ENCODE data around the gene PSMB7. TPM values are rescaled to one million over a fixed set of nuclear protein-coding genes. Genes with fewer than 3 reads are reported as not detected.

Gene PSMB7
- total RNA-seq, 1 donor from 2014 or later, result 183 TPM

GRCh38 chr9:124368692-124369091 lies 46.5 kb downstream of the PSMB7 start:
- H3K9me3 ChIP-seq (ENCODE audit: insufficient read depth, low read depth, low read length), result no peaks in the 10 kb centered on the region
- H3K9ac ChIP-seq (ENCODE audit: low read length), result no peak overlapping the region
- FAIRE-seq (no peak), DNase-seq (ENCODE audit: low read depth) (peak; percentile 30)
- H3K27ac ChIP-seq (ENCODE audit: low read depth, low read length), result no peak overlapping the region
- peaks cover 20% of the 10 kb centered on the region for H3K4me1 ChIP-seq (ENCODE audit: insufficient read depth, low read length)
- H3K9me3 Mint-ChIP-seq (ENCODE audit: unreplicated experiment), result no peaks in the 10 kb centered on the region
- H3K27ac Mint-ChIP-seq (ENCODE audit: unreplicated experiment), result peak overlapping the region; percentile 37
- H3K79me2 ChIP-seq (ENCODE audit: insufficient read depth, low read length), result peaks cover 99% of the 10 kb centered on the region
- no peak overlapping the region for H3K4me3 Mint-ChIP-seq (ENCODE audit: unreplicated experiment)
- peaks cover 46% of the 10 kb centered on the region for H3K4me1 Mint-ChIP-seq (ENCODE audit: low read depth, unreplicated experiment)
- H3K27me3 Mint-ChIP-seq (ENCODE audit: low read depth, unreplicated experiment), result no peaks in the 10 kb centered on the region
- H2AFZ ChIP-seq (ENCODE audit: low read depth, low read length), result no peak overlapping the region
- H3K4me2 ChIP-seq (ENCODE audit: low read length), result no peak overlapping the region
- H3K4me3 ChIP-seq (ENCODE audit: insufficient read depth, low read depth, low read length), result no peak overlapping the region
- H4K20me1 ChIP-seq (ENCODE audit: insufficient read depth, low read length), result peaks cover 93% of the 10 kb centered on the region
- H3K36me3 Mint-ChIP-seq (ENCODE audit: low read depth, unreplicated experiment), result peaks cover 8% of the 10 kb centered on the region
- TF ChIP-seq CTCF (IDR thresholded peaks at IDR 0.05; ENCODE audit: insufficient read depth, low read depth, low read length) (no peak), EZH2 (IDR thresholded peaks at IDR 0.05; ENCODE audit: insufficient read depth, low read length) (no peak)
- no peaks in the 10 kb centered on the region for H3K27me3 ChIP-seq (ENCODE audit: insufficient read depth, low read length)
- H3K36me3 ChIP-seq (ENCODE audit: insufficient read depth, low read length), result peaks cover 3% of the 10 kb centered on the region

- peaks cover 92% of the 10 kb centered on the region for H4K20me1 ChIP-seq (ENCODE audit: insufficient read depth, low read length)
- peaks cover 3% of the 10 kb centered on the region for H3K36me3 ChIP-seq (ENCODE audit: insufficient read depth, low read length)
- no peaks in the 10 kb centered on the region for H3K27me3 ChIP-seq (ENCODE audit: insufficient read depth, low read length)
- H3K4me1 Mint-ChIP-seq (ENCODE audit: low read depth, unreplicated experiment), result peaks cover 55% of the 10 kb centered on the region
- FAIRE-seq (no peak), DNase-seq (ENCODE audit: low read depth) (peak; percentile 76)
- no peak overlapping the region for H3K27ac ChIP-seq (ENCODE audit: low read depth, low read length)
- no peaks in the 10 kb centered on the region for H3K9me3 ChIP-seq (ENCODE audit: insufficient read depth, low read depth, low read length)
- no peak overlapping the region for H3K4me3 Mint-ChIP-seq (ENCODE audit: unreplicated experiment)
- H3K4me2 ChIP-seq (ENCODE audit: low read length), result peak overlapping the region; percentile 65
- H3K79me2 ChIP-seq (ENCODE audit: insufficient read depth, low read length), result peaks cover 99% of the 10 kb centered on the region
- H3K9ac ChIP-seq (ENCODE audit: low read length), result no peak overlapping the region
- H2AFZ ChIP-seq (ENCODE audit: low read depth, low read length), result no peak overlapping the region
- H3K4me1 ChIP-seq (ENCODE audit: insufficient read depth, low read length), result peaks cover 32% of the 10 kb centered on the region
- H3K27me3 Mint-ChIP-seq (ENCODE audit: low read depth, unreplicated experiment), result no peaks in the 10 kb centered on the region
- H3K36me3 Mint-ChIP-seq (ENCODE audit: low read depth, unreplicated experiment), result peaks cover 6% of the 10 kb centered on the region
- H3K4me3 ChIP-seq (ENCODE audit: insufficient read depth, low read depth, low read length), result no peak overlapping the region
- TF ChIP-seq EZH2 (IDR thresholded peaks at IDR 0.05; ENCODE audit: insufficient read depth, low read length), result no peak
- no peak for TF ChIP-seq CTCF (IDR thresholded peaks at IDR 0.05; ENCODE audit: insufficient read depth, low read depth, low read length)
- no peaks in the 10 kb centered on the region for H3K9me3 Mint-ChIP-seq (ENCODE audit: unreplicated experiment)
- H3K27ac Mint-ChIP-seq (ENCODE audit: unreplicated experiment), result no peak overlapping the region
These were observed 48.6 kb downstream of the PSMB7 start for GRCh38 chr9:124366476-124367220.

- Histone ChIP-seq H3K27me3 (ENCODE audit: insufficient read depth, low read length) (no peaks in the 10 kb centered on the region), H3K9me3 (ENCODE audit: insufficient read depth, low read depth, low read length) (no peaks in the 10 kb centered on the region), H3K79me2 (ENCODE audit: insufficient read depth, low read length) (peaks cover 99% of the 10 kb centered on the region), H3K9ac (ENCODE audit: low read length) (no peak overlapping the region), H3K4me3 (ENCODE audit: insufficient read depth, low read depth, low read length) (no peak overlapping the region), H4K20me1 (ENCODE audit: insufficient read depth, low read length) (peaks cover 92% of the 10 kb centered on the region), H3K4me2 (ENCODE audit: low read length) (no peak overlapping the region), H2AFZ (ENCODE audit: low read depth, low read length) (no peak overlapping the region), H3K4me1 (ENCODE audit: insufficient read depth, low read length) (peaks cover 27% of the 10 kb centered on the region), H3K36me3 (ENCODE audit: insufficient read depth, low read length) (peaks cover 3% of the 10 kb centered on the region), H3K27ac (ENCODE audit: low read depth, low read length) (no peak overlapping the region)
- TF ChIP-seq CTCF (IDR thresholded peaks at IDR 0.05; ENCODE audit: insufficient read depth, low read depth, low read length) (no peak), EZH2 (IDR thresholded peaks at IDR 0.05; ENCODE audit: insufficient read depth, low read length) (no peak)
- Mint-ChIP-seq H3K36me3 (ENCODE audit: low read depth, unreplicated experiment) (peaks cover 6% of the 10 kb centered on the region), H3K4me3 (ENCODE audit: unreplicated experiment) (no peak overlapping the region), H3K27me3 (ENCODE audit: low read depth, unreplicated experiment) (no peaks in the 10 kb centered on the region), H3K9me3 (ENCODE audit: unreplicated experiment) (no peaks in the 10 kb centered on the region), H3K4me1 (ENCODE audit: low read depth, unreplicated experiment) (peaks cover 40% of the 10 kb centered on the region), H3K27ac (ENCODE audit: unreplicated experiment) (no peak overlapping the region)
- no peak for FAIRE-seq
- DNase-seq (ENCODE audit: low read depth), result no peak
These were observed 50.2 kb downstream of the PSMB7 start for GRCh38 chr9:124365036-124365435.
